Suppressor macrophage treated with lipopolysaccharide for 4 hours (primary cell): ENCODE data around the gene OR52K2.
"Not testable (repeated sequence)": the region's sequence is repeated elsewhere in the genome, so short reads cannot be mapped to it uniquely, and the experiment has no call there.

Source experiments
- DNase-seq: peaks from one replicate; pipeline ENCODE4 v3.0.0-alpha.2; 2020

OR52K2 gene

DNA sequence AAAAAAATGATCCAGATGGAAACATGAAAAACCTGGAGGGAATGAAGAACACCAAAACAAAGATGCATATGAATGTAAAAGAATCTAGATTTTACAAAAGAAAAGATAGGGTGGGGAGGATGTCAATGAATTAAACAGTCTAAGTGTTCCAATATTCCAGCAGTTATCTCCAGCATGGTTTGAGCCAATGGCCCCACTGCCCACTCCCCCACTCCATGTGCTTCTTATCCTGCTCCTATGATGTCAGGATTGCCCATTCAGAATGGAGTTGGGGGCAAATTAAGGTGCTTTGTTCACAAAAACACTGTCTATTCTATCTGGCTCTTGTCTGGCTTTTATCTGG, 32.1 kb downstream of the OR52K2 start:
- no peak for DNase-seq

DNA sequence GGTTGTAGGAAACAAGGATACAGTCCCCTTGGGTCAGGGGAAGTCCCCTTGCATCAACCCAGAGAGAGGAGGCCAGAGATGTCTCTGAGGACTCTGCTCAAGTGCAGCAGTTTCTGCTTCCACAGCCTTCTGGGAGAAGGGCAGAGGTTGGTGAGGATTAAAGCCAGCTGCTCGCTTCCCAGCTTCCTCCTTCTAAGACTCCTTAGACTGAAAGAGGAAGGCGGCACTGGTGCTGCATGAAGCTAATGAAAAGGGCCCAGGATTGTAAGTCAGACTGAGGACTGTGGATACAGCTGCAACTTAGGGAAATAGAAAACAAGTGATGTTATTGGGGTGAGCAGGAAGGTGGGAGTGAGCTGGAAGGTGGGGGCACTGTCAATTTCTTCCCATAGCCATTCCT, 33.4 kb downstream of the OR52K2 start, which contains the start of gene OR52K1:
OR52K1 (plus strand) TSS at position 202 of the 400 bp plus-strand sequence. CDS start 6,255 bp downstream, outside the sequence.
- DNase-seq: peak; percentile 75

DNA sequence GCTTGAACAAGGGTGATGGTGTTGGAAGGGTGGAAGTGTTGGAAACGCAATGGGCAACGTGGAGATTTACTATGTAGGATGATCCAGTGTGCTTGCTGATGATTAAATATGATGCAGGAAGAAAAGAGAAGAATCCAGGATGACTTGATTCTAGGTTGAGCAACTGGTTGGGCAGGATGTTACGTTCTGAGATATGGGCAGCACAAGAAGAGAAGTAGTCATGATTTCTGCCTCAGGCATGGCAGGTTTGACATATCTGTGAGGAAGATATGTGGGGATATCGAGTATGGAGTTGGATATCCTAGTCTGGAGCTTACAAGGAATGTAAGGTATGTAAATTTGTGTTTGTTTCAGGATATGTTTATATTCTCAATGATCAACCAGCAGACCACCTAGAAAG, 35.2 kb downstream of the OR52K2 start:
- no peak for DNase-seq

DNA sequence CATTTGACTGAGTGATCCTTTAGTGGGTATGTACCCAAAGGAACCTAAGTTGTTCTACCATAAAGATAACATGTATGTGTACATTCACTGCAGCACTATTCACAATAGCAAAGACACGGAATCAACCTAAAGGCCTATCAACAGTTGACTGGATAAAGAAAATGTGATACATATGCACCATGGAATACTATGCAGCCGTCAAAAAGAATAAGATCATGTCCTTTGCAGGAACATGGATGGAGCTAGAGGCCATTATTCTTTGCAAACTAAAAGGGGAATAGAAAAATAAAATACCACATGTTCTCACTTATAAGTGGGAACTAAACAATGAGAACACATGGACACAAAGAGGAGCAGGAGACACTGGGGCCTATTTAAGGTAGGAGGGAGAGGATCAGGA, 42.3 kb downstream of the OR52K2 start:
- not testable (repeated sequence) for DNase-seq

DNA sequence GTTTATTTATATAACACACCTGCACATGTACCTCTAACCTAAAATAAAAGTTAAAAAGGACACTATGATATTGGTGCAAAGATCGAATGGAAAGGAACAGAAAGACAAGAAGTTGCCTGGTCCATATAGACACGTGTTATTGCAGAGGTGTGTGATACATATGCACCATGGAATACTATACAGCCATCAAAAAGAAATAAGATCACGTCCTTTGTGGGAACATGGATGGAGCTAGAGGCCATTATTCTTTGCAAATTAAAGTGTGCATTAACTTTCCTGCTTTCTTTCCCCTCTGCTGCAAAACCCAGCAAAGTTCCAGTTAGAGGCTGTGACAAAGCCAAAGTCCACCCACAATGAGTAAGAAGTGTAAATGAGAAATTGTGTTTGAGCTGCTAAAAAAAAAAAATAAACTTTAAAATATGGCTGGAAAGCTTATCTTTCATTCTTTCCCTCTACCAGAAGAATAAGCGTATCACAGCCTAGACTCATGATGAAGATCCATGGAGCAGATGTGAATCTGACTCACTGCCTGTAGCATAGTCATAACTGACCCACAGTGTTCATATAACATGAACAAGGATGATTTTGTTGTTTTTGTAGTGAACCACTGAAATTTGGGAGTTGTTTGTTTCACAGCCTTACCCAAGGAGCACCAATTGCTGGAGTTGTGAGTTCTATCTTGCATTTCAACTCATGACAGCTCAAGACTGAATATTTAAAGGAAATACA, 42.9 kb downstream of the OR52K2 start:
- DNase-seq: no peak

DNA sequence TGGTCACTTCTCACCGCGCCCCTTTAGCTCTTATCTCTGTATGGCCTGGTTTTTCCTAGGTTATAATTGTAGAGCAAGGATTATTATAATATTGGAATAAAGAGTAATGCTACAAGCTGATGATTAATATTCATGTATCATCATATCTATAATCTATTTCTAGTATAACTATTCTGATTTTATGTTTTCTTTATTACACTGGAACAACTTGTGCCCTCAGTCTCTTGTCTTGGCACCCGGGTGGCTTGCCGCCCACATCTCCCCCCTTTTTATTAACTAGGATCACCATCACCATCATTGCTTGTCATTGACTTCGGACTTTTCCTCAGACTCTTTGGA, 44.4 kb downstream of the OR52K2 start:
- DNase-seq: no peak

DNA sequence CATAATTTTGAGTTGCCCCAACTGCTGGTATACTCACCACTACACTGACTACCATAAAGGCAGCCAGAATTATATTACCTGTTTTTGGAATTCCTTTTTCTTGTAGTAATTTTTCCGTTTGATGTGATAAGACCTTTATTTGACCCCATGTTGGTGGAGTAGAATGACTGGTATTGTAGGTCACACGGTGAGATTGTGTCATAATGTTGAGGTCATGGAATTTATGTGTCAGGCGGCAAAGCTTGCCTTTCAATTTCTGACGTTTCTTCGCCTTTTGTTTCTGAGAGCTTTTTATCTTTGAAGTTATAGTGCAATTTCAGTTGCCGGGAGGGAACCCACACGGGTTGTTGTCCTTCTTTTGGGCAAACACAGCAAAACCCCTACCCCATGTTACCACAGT, 46.4 kb downstream of the OR52K2 start:
- peak; percentile 42 for DNase-seq

DNA sequence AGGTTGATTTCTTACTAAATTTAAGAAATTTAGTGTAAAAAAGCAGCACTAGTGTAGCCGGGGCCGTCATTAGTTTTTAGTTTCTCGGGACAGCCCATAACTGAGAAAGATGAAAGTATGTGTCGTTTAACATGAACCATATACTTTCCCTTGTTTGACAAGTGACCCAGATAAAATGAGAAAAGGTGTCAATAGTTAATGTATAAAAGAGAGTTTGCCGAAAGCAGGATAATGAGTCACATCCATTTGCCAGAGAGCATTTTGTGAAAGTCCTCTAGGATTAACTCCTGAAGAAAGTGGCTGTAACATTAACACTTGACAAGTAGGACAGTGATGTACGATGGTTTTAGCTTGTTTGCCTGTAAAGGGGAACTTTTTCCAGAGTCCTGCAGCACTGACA, 46.9 kb downstream of the OR52K2 start:
- no peak for DNase-seq

DNA sequence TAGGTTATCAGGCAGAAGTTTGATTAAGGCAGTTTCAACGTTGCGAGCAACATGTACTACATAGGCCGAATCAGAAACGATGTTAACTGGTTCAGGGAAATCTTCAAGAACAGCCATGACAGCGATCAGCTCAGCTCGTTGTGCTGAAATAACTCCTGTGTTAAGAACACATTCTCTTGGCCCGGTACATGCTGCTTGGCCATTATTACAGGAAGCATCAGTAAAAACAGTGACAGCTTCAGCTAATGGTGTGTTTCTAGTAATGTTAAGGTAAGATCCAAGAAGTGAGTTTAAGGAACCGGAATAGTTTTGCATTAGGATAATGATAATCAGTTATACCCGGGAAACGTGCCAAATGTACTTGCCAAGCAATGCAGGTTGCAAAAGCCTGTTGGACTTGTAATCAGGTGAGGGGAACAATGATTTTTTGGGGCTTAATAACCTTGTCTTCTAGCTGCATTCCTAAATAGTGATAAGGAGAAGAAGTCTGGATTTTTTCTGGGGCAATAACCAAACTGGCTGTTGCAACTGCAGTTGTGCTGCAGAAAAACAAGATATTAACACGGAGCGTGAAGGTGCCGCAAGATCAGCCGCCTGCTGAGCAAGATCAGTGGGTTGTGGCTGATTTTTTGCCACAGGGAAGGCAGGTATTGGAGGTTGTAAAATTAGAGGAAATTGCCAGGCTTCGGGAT, 47.6 kb downstream of the OR52K2 start:
- no peak for DNase-seq
